Measurements from ENCODE around the gene SPDYA.
A peak's percentile ranks its signal among the peaks of the same experiment; 100 is the strongest.
"Not testable (repeated sequence)": the region's sequence is repeated elsewhere in the genome, so short reads cannot be mapped to it uniquely, and the experiment has no call there.

Gene SPDYA

DNA sequence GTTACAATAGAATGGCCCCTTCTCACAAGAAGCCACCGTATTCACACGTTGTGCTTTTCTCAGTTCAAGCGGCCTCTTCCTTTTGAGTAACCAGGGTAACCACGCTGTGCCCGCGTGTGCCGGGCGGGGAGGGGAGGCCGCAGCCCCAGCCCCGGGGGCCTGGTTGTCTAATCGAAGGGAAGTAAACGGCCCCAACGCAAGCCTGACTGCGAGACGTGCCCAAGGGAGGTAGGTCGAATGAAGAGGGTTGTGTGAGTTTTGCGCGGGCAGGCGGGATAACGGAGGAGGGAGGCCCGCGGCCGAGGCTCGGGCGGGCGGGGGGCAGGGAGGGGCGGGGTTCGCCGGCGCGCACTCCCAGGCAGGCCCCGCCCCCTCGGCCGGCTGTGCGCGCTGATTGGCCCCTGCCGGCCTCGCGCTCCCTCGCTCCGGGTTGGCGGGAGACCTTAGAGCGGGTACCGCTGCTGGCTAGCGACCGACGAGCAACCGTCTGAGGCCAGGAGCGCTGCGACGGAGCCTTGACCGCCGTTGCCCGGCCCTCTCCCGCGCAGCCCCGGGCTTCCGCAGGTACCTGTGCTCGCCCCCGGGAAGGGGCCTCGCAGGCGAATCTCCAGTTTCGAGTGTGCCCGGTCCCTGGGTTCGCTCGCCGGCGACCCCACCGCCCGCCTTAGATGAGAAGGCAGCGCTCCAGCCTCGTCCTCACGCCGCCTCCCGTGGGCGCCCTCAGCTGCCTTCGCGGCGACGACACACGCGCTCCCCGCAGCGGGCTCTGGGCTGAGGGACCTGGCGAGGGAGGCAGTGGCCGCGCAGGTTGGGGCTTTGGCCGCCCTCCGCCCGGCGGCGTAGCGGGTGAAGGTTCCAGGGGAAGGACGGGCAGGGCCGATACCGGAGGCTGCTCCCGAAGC is at the start of gene SPDYA:
Gene SPDYA (plus strand): TSS at position 451 of the 902 bp plus-strand sequence. CDS start 5,181 bp downstream, outside the sequence.
- peak; percentile 44 for DNase-seq (ENCODE audit: low read depth)

DNA sequence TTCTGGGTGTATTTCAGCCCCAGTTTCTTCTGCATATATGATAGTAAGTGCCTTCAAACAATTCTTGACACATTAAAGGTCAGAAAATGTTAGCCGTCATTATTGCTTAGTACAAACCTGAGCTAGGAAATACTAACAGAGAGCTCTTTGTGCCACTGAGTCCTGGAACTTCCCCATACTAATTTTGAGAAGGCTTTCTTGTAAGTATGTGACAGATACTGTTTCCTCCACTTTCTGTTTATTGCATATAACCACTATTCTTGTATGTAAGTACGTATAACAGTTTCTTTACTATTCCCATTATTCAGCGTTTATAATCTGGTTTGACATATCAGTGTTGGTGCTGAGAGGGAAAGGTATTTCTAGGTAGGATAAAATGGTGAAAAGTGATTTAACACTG is 49.2 kb upstream of the SPDYA start:
- DNase-seq (ENCODE audit: low read depth), result no peak

GRCh38 chr2:28764909-28765711 is 45.5 kb upstream of the SPDYA start:
- DNase-seq (ENCODE audit: low read depth), result no peak

GRCh38 chr2:28766070-28766469 is 44.6 kb upstream of the SPDYA start:
- no peak for DNase-seq (ENCODE audit: low read depth)

DNA sequence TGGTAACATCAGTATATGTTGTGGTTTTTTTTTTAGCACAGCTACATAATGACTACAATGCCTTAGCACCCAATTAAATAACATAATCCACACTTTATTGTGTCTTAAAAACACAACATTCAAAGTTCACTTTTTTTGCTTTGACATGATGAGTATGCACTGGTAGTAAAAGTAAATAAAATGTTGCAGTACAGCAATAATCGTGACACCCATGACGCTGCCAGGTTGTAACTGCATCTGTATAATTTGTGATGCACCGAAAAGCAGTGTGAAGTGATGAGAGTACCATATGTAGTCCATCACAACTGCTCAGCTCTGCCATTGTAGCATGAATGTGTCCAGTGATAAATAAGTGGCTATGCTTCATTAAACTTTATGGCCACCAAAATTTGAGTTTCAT is 43.3 kb upstream of the SPDYA start:
- DNase-seq (ENCODE audit: low read depth), result no peak

GRCh38 chr2:28768422-28768821 is 42.2 kb upstream of the SPDYA start:
- no peak for DNase-seq (ENCODE audit: low read depth)

- no peak for DNase-seq (ENCODE audit: low read depth)
These were observed 41.7 kb upstream of the SPDYA start for GRCh38 chr2:28768952-28769351.

DNA sequence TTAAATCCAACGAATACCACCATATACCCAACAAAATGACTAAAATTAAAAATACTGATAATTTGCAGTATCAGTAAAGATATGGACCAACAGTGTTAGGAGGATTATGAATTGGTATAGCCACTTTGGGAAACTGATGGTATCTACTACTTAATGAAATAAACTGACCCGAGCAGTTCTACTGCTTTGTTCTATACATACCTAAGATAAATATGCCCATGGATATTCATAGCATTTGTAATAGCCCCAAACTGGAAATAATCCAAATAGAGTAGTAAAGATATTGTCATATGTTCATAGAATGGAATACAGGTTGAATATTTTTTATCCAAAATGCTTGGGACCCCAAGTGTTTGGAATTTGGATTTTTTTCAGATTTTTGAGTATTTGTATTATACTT is 38.3 kb upstream of the SPDYA start:
- DNase-seq (ENCODE audit: low read depth), result no peak

GRCh38 chr2:28776471-28776870 is 34.2 kb upstream of the SPDYA start:
- no peak for DNase-seq (ENCODE audit: low read depth)

- DNase-seq (ENCODE audit: low read depth), result no peak
These were observed 32.2 kb upstream of the SPDYA start for GRCh38 chr2:28778392-28778791.

GRCh38 chr2:28779001-28779400 is 31.6 kb upstream of the SPDYA start:
- no peak for DNase-seq (ENCODE audit: low read depth)

GRCh38 chr2:28780496-28780895 is 30.1 kb upstream of the SPDYA start:
- DNase-seq (ENCODE audit: low read depth), result no peak

GRCh38 chr2:28782423-28782822 is 28.2 kb upstream of the SPDYA start:
- DNase-seq (ENCODE audit: low read depth), result no peak

DNA sequence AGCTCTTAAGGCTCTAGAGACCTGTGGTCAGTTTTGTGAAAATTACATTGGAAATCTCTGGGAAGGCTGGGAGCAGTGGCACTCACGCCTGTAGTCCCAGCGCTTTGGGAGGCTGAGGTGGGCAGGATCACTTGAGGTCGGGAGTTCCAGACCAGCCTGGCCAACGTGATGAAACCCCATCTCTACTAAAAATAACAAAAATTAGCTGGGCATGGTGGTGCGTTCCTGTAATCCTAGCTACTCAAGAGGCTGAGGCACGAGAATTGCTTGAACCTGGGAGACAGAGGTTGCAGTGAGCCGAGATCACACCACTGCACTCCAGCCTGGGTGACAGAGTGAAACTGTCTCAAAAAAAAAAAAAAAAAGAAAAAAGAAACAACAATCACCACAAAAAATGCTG is 26.1 kb upstream of the SPDYA start:
- not testable (repeated sequence) for DNase-seq (ENCODE audit: low read depth)

DNA sequence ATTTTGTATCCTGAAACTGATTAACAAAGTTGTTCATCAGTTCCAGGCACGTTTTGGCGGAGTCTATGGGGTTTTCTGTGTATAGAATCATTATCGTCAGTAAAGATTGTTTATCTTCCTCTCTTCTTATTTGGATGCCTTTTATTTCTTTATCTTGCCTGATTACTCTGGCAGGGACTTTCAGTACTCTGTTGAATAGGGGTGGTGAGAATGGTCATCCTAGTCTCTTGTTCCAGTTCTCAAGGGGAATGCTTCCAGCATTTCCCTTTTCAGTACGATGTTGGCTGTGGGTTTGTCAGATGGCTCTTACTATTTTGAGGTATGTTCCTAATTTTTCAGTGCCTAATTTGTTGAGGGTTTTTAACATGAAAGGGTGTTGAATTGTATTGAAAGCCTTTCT is 14.0 kb upstream of the SPDYA start:
- no peak for DNase-seq (ENCODE audit: low read depth)

DNA sequence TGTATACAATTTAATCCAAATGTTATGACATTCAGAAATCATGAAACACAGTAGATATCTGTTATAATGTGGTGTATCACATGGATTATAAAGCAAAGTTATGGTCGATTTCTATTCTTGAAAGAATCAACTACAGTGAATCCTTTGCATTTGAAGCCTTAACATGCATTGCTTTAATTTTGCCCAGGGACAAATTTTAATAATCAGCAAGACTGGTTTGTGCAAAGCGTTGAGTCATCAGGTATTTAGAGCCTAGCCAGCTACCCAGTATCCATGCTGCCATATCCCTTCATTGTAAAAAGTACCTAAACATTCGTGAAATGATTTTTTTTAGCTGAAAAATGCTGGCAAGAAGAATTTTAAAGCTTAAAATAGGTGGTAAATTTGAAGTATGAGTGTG is 8.9 kb upstream of the SPDYA start:
- DNase-seq (ENCODE audit: low read depth), result no peak

DNA sequence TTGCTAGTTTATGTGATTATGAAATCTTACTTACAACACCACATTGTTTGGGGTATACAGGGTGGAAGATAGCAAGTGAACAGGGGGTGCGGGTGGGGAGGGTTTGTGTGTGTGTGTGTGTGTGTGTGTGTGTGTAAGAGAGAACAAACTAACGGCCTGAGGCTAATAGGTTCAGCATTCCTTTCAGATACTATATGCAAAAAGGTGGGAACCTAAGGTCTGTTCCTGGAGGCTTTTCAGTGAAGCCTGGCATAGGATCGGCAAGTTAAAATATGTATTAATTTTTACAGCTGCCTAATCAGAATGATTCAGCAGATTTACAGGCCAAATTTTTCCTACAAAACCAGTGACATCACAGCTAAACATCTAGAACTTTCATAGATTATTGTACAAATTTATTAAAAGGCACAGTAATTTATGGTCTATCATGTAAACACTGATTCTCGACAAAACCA is 7.6 kb upstream of the SPDYA start:
- DNase-seq (ENCODE audit: low read depth), result no peak

DNA sequence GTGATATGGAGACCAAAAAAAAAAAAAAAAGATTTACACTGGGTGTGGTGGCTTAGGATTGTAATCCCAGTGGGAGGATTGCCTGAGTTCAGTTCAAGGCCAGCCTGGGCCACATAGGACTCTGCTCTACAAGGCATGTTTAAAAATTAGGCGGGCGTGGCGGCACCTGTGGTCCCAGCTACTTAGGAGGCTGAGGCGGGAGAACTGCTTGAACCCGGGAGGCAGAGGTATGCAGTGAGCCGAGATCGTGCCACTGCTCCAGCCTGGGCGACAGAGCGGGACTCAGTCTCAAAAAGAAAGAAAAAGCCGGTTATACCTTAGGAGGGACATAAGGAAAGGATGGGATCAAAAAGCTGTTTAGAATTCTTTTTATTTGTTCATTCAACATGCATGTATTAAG is 707 bp upstream of the SPDYA start:
- DNase-seq (ENCODE audit: low read depth), result no peak

DNA sequence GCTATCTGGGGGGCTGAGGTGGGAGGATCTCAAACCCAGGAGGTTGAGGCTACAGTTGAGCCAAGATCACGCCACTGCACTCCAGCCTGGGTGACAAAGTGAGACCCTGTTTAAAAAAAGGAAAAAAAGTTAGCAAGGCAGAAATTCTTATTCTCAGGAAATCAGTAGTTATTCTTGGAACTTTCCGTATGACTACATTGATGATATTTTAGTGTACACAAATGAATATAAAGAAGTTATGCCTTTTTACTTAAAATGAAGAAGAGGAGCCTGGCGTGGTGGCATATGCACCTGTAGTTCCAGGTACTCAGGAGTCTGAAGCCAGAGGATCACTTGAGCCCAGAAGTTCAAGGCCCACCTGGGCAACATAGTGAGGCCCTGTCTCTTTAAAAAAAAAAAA is 7.4 kb downstream of the SPDYA start:
- DNase-seq (ENCODE audit: low read depth), result no peak

- peak; percentile 8 for DNase-seq (ENCODE audit: low read depth)
These were observed 10.8 kb downstream of the SPDYA start for GRCh38 chr2:28821295-28821958.

DNA sequence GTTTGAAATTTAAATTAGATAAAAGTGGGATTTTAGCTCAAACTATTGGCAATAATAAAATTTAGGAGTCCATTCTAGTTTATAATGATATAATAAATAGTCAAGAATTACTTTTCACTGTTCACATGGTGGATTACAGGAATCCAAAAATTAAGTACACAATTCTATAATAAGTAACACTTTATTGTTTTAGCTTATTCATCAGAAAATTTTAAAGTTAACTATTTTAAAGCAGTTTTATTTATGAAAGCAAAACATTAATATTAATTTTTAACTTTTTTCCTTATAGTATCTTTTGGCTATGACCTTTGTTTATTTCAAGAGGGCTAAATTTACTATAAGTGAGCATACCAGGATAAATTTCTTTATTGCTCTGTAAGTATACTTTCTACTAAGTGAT is 11.4 kb downstream of the SPDYA start:
- DNase-seq (ENCODE audit: low read depth), result no peak

DNA sequence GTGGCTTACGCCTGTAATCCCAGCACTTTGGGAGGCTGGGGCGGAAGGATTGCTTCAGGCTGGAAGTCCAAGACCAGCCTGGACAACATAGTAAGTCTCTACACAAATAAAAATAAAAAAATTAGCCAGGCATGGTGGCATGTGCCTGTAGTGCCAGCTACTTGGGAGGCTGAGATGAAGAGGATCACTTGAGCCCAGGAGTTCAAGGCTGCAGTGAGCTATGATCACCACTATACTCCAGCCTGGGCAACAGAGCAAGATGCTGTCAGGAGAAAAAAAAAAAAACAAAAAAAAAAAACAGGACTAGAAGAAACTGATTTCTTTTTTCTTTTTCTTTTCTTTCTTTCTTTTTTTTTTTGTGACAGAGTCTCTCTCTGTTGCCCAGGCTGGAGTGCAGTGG is 13.6 kb downstream of the SPDYA start:
- DNase-seq (ENCODE audit: low read depth), result no peak

GRCh38 chr2:28824870-28825269 is 14.2 kb downstream of the SPDYA start:
- DNase-seq (ENCODE audit: low read depth), result no peak
